CD8-positive, alpha-beta T cell (primary cell): ENCODE data around the gene NAT16. TPM values are rescaled to one million over a fixed set of nuclear protein-coding genes. Genes with fewer than 3 reads are reported as not detected.

Experiments
- microRNA-seq: library from miRNA; unstranded; fragments of <30 nt; microRNA quantifications from one replicate; pipeline ENCODE4 v1.2.0, GENCODE V29; 2022; ENCODE audit warnings: borderline microRNAs expressed
- total RNA-seq, 46 experiments: library from RNA in 2 of 46; stranded (reverse) in 2 of 46; gene quantifications; one replicate each; pipeline ENCODE4 v1.2.3 and lab custom pipeline; 2021 to 2026

Gene NAT16
- total RNA-seq, 2 experiments from 2014 or later: not detected

Small RNA genes lying within 50 kb of the gene (microRNA-seq; reads per million reads assigned to microRNA genes)
- gene MIR4653: not detected

Other genes with a start within 250 kb of the NAT16 start
- not detected for gene MUC3A, start 230.8 kb downstream of the NAT16 start, total RNA-seq
- gene MUC12, start 210.7 kb downstream of the NAT16 start, total RNA-seq: not detected
- not detected for gene MUC17, start 160.2 kb downstream of the NAT16 start, total RNA-seq
- gene TRIM56, start 94.8 kb downstream of the NAT16 start, total RNA-seq: 10 to 100 TPM; 24.0 to 26.0 TPM
- under 1 TPM; 0.14 to 0.24 TPM for gene SERPINE1, start 53.2 kb downstream of the NAT16 start, total RNA-seq
- 1 to 10 TPM; 2.1 to 2.2 TPM for gene AP1S1, start 25.8 kb downstream of the NAT16 start, total RNA-seq
- gene VGF, start 14.7 kb downstream of the NAT16 start, total RNA-seq: not detected
- not detected for gene MOGAT3, start 20.7 kb upstream of the NAT16 start, total RNA-seq
- 1 to 10 TPM; 6.6 to 7.5 TPM for gene PLOD3, start 37.3 kb upstream of the NAT16 start, total RNA-seq
- 10 to 100 TPM; 23.7 to 24.6 TPM for gene ZNHIT1, start 37.9 kb upstream of the NAT16 start, total RNA-seq
- 10 to 100 TPM in 1 of 2 experiments, 1 to 10 TPM in 1; 9.3 to 11.5 TPM for gene CLDN15, start 57.5 kb upstream of the NAT16 start, total RNA-seq
- 10 to 100 TPM; 66.1 to 72.6 TPM for gene FIS1, start 64.8 kb upstream of the NAT16 start, total RNA-seq
- gene IFT22, start 141.5 kb upstream of the NAT16 start, total RNA-seq: 1 to 10 TPM; 2.3 to 3.5 TPM
- gene COL26A1, start 182.6 kb upstream of the NAT16 start, total RNA-seq: not detected